NCI-H1092 (cell line): ENCODE data around the gene MGAT4B.
A peak's percentile ranks its signal among the peaks of the same experiment; 100 is the strongest.

Experiments
- DNase-seq: peaks from one replicate; lab custom pipeline; 2025; lab: John Stamatoyannopoulos, UW

Gene MGAT4B

DNA sequence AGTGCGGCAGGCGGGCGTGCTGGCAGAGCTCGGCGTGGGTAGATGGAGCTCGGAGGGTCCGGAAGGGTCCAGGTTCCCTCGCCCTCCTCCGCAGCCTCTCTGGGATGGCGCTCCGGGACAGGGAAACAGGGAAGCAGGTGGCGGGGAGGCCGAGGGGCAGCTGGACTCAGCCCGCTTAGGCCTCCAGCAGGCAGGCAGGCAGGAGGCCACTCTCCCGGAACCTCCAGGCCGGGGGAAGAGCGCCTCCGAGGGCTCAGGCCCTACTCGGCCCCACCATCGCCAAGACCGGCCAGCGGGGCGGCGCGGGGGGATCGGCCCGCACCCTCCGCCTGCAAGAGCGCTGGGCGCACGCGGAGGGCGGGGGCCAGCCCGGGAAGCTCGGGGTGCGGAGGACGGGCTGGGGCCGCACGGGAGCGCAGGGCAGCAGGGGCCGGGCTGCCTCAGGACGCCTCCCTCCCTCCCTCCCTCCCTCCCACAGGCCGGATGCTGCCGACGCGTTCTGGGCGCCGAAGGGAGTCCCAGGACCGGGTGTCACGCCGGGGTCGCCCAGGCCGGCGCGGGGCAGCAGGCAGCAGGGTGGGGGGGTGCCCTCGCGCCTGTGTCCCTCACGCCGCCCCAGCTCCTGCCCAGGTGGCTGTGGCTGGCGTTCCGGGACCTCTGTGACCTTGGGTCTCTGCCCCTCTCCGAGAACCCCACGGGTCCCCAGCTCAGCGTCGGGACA, 977 bp downstream of the MGAT4B start:
- DNase-seq: no peak

DNA sequence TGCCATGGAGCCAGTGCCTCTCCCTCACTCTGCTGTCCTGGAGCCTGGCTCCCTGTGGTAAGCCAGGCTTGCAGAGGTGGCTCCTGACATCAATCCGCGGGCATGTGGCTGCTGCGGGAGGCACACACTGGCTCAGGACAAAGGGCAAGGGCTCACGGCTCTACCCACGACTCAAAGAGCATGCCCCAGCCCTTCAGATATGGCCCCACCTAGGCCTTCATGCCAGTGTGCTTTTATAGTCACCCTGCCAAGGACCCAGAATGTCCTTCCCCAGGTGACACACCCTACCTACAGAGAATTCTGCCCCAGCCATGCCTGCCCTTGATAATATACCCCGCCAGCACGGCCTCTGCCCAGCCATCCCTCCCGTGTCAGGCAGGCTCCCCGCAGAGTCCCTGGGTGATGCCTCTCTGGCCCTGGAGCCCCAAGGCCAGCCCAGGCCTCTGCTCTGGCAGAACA, 1.6 kb downstream of the MGAT4B start:
- no peak for DNase-seq

DNA sequence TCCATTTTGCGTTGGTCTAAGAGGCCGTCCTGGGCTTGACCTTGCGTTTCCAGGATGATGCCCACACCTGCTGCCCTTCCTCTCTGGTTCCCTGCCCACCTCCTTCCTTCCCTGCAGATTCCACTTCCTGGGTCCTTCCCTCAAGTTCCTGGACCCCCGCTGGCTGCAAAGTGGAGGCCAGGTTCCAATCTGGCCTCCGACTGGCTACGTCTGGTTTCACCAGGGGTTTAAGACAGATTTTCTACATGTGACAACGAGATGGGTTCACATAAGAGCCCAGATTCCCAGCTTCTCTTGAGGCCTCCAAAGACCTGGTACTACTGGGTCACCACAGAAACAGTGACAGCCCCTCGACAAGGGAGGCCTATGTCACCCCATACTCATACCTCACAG, 2.1 kb downstream of the MGAT4B start:
- no peak for DNase-seq

DNA sequence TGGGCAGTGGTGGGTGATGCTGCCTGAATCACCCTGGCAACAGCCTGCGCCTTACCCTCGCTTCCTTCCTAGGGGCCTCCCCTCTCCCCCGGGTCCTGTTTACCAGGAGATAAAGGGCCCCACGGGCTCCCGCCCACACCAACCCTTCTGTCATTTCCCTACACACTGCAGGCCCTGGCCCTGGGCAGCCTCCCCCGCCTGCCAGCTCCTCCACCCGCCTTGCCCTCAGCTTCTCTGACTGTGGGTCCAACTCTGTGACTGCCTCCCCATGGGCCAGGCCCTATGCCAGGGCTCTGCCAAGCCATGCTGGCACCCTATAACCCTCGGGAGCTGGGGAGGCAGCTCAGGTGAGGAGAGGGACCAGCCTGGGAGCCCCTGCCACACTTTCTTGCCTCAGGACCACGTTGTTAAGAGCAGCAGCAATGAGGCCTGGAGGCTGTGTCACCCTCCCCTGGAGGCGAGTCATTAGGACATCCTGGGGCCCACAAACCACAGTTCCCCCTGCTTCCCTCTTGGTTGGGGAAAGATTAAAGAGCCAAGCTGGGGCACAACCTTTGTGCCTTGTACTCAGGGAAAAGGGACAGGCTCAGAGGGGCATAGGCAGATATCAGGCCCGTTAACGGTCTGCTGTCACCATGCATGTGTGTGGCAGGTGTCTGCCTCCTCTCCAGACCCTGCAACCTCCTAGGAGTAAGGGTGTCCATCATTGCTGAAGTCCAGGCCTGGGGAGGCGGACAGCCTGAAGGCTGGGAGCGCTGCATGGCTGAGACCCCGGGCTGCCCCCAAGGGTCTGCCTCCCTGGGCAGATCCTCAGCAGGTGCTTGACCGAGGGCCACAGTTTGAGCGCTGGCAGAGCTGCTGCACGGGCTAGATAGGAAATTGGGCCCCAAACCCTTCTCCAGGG, 2.8 kb downstream of the MGAT4B start:
- DNase-seq: no peak

DNA sequence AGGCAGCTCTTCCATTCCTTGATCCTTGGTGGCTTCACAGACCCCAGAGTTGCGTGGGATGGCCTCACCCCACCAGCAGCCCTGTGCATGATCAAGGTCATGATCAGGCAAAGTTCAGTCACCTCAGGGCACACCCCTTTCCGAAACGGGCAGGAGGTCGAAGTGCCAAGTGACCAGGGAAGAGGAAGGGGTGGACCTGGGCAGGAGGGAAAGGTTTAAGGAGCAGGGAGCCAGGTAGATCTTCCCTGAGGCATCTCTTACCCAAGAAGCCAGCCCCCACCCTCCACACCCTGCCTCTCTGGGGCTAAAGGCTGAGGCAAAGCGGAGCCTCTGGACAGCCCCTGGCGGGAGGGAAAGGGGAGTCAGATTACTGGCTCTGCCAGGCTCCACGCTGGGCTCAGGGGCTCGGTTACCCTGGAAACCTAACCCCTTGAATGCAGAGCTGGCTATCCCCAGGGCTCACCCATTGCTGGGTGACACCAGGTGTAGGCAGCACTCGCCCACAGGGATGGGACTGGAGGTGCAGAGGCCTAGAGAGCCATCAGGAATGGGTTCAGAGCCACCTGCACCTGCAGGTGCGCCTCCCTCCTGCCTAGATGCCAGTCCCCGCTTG, 3.6 kb downstream of the MGAT4B start:
- peak; percentile 73 for DNase-seq

DNA sequence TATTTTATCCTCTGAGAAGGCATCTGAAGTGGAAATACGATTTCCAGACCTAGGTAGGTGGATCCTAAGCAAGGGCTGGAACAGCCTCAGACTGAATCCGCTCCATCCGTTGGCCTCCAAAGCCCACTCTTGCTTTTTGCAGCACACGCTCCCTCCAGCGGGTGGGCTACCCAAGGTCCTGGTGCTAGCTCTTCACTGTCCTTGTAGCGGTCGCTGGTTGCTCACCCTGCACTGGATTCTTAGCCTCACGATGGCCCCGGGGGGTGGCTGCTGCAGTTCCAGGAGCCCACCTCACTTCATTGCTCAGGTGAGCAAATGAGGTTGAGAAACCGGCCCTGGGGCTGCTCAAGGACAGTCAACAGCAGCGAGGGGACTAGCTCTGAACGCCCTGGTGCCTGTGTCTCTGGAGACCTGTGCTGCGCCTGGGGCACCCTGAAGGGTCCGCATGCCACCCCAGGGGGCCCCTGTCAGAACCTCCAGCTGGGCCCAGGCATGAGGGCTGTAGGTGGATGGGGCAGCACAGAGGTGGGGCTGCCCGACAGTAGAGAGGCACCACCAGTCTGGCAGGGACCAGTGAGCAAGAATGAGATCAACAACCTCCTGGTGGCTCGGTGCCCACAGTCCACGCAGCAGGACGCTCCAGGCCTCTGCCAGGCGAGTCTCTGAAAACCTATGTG, 4.3 kb downstream of the MGAT4B start:
- DNase-seq: no peak

DNA sequence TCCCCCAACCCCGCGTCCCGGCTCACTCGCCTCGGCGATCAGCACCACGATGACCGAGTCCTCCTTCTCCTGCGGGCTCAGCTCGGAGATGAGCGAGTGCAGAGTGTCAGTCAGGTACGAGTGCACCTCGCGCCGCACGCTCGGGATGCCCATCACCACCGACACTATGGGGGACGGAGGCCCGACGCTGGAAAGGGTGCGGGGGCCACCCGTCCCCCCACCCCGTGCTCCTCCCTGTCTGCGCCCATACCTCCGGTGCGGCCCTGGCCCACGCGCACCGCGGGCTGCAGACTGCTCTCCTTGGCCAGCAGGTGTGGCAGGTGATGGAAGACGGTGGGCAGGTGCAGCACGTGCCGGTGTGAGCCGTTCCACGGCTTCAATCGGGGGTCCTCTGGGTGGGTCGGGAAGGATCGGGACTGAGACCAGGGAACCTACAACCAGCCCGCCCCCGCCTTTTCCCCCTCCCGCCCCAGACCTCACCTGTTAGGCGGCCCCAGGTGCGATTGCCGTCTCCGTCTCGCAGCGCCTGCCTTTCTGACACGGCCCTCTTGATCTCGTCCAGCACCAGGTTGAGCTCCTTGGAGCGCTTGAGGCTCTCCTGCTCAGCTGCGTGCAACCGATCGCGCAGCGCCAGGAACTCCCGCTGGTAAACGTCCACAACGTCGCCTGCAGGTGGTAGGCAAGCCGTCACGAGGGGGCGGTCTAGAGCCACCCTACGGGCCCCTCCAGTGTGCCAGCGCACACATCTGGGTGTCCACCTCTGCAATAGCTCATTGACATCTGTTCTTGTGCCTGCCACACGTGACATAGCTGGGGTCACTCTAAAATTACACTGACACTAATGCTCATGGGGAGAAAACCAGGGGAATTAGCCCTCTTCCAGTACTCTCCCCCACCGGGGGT, 5.1 kb downstream of the MGAT4B start:
- no peak for DNase-seq

DNA sequence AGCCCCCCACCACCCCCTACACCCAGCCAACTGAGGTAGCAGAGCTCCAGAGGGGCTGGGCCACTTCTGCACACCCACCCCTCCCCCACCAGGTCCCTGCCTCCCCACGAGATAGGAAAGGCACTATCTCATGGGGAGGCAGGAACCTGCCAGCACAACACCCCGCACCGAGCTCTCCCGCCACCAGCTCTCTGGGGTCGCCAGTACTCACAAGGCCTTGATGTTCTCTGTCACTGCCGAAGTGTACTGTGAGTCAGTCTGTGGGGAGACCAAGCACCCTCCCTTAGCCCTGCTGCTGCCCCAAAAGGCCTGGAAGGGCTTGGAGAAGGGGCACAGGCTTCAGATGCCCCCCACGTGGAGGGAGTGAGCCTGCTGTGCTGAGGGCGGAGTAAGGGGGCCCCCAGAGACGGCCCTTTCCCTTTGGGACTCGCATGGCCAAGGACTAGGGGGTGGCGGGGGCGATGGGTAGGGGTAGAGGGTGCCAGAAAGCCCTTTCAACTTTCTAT, 5.9 kb downstream of the MGAT4B start:
- no peak for DNase-seq

DNA sequence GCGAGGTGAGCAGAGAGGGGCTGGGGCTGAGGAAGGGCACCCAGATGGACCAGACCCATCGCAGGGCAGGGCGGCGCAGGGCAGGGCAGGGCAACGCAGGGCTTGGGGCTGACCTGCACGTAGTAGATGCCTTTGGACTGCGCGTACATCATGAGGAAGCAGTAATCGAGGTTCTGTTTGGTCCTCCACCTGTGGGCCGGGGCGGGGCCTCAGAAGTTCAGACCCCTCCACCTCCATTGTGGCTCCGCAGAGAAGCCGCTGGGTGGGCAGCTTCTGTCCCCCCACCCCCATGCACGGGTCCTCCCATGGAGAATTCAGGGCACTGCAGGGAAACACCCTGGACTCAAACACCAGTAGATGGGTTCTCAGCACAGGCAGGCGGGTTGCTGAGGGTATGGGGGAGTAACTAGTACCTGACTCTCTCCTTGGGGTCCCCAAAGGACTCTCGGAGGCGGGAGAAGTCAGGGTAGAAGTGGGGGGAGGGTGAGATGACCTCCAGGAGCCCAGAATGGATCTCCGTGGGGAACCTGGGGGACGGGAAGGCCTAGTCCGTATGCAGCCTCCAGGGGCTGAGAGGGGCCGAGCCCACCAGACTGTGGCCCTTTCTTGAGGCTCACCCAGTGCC, 6.5 kb downstream of the MGAT4B start:
- DNase-seq: no peak

DNA sequence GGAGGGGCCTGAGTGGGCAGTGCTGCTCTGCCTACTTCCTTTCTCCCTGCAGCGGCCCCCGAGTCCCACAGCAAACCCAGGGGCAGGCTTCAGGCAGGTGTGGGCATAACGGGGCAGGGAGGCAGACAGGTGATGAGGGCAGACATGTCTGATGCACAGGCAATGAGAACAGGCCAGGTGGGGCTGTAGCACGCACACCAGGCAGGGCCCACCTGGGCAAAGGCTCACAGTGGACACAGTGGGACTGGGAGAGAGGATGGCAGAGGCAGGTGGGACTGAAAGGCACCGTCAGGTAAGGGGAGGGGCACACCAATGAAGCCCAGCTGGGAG, 7.1 kb downstream of the MGAT4B start:
- DNase-seq: no peak

DNA sequence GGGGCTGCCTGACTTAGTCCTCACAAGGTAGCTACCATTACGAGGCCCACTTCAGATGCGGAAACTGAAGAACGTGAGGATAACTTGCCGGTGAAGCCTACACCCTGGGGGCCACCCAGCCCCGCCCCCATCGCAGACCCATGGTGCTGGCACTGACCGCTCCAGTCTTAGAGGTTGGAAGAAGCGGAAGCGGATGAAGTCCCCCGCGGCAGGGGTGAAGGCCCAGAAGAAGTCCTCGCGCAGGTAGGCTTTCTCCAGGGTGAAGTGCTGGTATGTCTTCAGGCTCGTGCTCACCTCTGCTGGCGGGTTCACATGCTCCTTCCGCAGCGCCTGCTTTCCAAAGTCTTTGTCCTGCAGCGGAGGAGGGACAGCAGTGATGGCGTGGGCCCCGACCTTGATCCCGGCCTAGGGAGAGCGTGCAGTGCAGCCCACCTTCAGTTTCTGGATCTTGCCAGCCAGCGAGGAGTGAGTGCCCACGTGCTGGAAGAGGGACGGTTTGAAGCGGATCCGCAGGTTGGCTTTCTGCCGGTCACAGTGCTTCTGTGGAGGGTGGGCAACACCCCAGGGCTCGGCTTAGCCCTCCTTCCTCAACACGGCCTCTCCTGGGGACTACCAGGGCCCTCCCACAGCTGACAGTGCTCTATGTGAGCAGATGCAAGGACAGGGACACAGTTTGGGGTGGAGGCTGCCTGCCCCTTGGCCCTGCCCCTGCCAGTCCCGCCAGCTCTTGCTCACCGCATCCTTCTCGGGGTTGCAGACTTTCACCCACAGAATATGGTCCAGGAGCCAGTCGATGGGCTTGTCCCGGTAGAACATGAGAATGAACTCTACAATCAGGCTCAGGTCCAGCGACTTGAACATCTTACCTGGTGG, 7.7 kb downstream of the MGAT4B start:
- no peak for DNase-seq

DNA sequence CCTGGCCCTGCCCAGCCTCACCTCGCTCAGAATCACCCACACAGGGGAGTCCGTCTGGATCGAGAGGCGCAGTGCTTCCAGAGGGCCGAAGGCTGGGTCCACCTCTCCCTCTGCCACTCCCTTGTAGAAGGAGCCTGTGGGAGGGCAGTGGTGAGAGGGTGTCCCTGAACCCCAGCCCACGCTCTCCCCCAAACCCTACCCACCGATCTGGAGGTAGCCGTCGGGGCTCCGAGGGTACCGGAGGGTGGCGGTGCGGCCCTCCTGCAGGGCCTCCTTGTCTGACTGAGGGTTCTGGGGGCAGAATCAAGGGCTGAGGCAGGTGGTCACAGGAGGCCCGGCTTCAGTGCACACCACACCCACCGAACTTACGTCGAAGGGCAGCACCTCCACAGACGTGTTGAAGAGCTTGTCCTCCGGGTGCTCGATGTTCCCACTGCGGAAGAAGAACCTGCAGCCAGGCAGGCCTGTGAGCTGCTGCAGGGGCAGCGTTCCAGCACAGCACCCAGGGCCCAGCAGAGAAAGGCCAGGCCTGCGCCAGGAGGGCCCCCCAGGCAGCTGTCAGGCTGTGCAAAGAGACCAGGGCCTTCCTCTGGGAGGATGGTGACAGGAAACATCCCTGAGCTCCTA, 8.4 kb downstream of the MGAT4B start:
- no peak for DNase-seq

DNA sequence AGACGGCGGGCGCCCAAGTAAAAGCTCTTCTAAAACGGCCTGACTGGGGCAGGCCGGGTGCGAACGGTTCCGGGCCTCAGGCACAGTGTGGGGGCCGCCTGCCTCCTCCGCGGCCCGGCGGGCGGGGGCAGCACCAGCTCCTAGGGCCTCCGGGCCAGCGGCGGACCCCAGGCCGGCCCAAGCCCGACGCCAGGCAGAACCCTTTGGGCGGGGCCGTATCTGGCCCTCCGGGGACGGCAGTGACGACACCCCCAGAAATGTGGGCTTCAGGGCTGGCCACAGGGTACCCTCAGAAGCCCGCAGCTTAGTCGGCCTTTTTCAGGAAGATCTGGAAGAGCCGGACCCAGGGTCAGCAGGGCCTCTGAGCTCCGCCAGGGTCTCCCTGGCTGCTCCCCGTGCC, 8.9 kb downstream of the MGAT4B start:
- no peak for DNase-seq

DNA sequence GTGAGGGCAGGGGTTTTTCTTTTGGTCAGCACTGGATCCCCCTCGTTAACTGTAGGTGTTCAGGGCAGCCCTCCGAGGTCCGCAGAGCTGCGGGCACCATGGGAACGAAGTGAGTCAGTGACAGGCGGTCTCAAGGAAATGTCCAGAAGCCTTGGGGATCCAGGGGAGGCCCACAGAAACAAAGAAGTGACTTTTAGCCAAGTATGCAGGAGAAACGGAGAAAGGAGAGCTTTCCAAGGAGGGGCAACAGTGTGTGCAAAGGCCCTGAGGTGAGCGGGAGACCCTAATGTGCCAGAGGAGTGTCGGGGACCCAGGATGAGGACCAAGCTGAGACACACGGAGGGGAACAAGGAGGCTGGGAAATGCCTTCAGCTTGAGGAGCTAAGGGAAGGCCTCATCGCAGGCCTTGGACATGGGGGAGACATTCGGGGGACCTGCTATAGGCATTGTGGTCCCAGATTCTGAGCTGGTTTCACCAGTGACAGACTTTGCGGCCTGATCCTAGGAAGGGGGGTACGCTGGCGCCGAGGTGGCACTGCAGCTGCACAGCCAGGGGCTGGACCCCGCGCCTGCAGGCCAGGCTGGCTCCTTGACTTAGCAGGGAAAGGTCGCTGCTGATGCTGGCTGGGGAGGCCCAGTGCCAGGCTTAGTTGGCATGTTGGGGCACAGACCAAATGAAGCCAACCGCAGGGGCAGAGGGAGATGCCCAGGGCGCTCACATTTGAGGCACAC, 9.6 kb downstream of the MGAT4B start:
- no peak for DNase-seq

DNA sequence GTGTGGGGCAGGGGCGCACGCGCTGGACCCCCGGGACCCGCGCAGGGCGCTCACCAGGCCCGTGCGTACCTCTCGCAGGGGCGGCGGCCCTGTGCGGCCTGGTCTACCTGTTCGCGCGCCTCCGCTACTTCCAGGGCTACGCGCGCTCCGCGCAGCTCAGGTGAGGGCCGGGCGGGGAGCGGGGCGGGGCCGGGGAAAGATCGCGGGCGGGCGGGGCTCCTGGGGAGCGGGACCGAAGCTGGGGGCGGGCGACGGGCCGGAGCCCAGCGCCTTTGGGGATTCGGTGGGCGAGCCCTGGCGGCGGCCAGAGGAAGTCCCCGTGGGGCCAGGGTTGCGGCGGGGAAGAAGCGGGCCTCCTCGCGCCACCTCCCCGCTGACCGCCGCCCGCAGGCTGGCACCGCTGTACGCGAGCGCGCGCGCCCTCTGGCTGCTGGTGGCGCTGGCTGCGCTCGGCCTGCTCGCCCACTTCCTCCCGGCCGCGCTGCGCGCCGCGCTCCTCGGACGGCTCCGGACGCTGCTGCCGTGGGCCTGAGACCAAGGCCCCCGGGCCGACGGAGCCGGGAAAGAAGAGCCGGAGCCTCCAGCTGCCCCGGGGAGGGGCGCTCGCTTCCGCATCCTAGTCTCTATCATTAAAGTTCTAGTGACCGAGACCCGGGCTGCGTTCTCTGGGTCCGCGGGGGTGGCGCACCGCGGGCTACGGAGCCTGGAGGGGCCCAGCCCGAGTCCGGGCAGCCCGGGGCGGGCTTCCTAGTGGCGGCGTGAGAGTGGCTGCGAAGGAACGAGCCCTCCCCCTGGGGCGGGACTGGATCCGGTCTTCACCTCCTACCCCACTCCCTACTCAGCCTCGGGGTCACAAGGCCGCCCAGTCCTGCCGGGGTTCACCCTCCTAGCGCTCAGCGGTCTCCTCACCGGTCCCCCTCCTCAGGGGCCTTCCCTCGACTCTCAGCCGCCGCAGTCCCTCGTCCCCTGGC, 10.5 kb downstream of the MGAT4B start:
- DNase-seq: peak; percentile 39

DNA sequence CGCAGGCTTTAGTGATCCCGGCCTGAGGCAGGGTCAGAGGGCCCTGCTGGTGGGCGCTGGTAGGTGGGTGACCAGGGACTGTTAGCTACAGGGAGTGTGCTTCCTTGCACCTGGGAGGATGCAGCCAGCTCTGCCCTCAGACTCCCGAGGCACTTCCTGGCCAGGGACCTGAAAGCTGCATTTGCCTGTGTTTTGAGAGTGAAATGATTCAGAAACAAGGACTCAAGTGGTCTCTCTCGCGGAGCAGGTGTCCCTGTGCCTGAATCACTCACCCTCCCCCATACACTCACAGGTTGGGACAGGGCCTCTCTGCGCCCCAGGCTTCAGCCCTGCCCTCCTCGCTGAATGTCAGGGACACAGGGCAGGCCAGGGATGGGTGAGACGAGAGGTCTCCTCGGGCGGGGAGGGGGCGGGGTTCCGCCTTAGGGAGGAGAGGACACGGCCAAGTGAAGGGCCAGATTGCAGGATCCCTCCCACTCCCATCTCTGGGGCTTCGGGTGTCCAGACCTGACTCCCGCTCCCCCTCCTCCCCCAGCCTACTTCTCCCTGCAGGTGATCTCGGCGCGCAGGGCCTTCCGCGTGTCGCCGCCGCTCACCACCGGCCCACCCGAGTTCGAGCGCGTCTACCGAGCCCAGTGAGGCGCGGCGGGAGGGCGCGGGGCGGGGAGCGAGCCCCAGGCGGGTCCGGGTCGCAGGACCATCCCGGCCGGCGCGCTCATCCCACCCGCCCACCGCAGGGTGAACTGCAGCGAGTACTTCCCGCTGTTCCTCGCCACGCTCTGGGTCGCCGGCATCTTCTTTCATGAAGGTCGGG, 11.4 kb downstream of the MGAT4B start:
- DNase-seq: no peak
